ENCODE data around the gene RIOK2.

The RIOK2 gene

GRCh38 chr5:97183100-97183929 lies at the start of gene RIOK2 (continued):
- TF ChIP-seq KLF17 (tag by site-specific recombination; IDR thresholded peaks at IDR 0.05) (0 out of 2 replicates have a peak, but pooled peaks have one; percentile 42), ZNF561 (tag by site-specific recombination; IDR thresholded peaks at IDR 0.05; ENCODE audit: borderline replicate concordance) (peak; percentile 69), ZNF148 (tag by site-specific recombination; IDR thresholded peaks at IDR 0.05; ENCODE audit: borderline replicate concordance) (no peak), ZFHX2 (tag by site-specific recombination; conservative IDR thresholded peaks at IDR 0.05) (0 out of 2 replicates have a peak, but pooled peaks have one; percentile 8), ZNF610 (tag by site-specific recombination; IDR thresholded peaks at IDR 0.05; ENCODE audit: borderline replicate concordance) (0 out of 2 replicates have a peak, but pooled peaks have one; percentile 48), SP3 (tag by site-specific recombination; IDR thresholded peaks at IDR 0.05) (peak; percentile 70), ZNF501 (tag by site-specific recombination; IDR thresholded peaks at IDR 0.05) (peak; percentile 65; the same call in 1 of the 2 replicates), INSM2 (tag by site-specific recombination; IDR thresholded peaks at IDR 0.05) (peak; percentile 39; the same call in 1 of the 2 replicates), HOXA7 (CRISPR knock-in tag; IDR thresholded peaks at IDR 0.05; ENCODE audit: borderline replicate concordance) (no peak), ZNF843 (tag by site-specific recombination; IDR thresholded peaks at IDR 0.05) (peak; percentile 16; the same call in 1 of the 2 replicates), ZNF664 (tag by site-specific recombination; IDR thresholded peaks at IDR 0.05) (0 out of 2 replicates have a peak, but pooled peaks have one; percentile 8), ZNF366 (tag by site-specific recombination; conservative IDR thresholded peaks at IDR 0.05) (peak; percentile 96), ZNF157 (tag by site-specific recombination; IDR thresholded peaks at IDR 0.05) (no peak), ZXDB (tag by site-specific recombination; IDR thresholded peaks at IDR 0.05) (peak; percentile 83), ZNF777 (tag by site-specific recombination; IDR thresholded peaks at IDR 0.05; ENCODE audit: borderline replicate concordance) (peak; percentile 24; the same call in 1 of the 2 replicates), PRDM1 (tag by site-specific recombination; IDR thresholded peaks at IDR 0.05) (peak; percentile 61; the same call in 1 of the 2 replicates), SETDB1 (IDR thresholded peaks at IDR 0.05; ENCODE audit: insufficient read length, low read length) (peak; percentile 71), REPIN1 (tag by site-specific recombination; IDR thresholded peaks at IDR 0.05; ENCODE audit: low read depth) (0 out of 2 replicates have a peak, but pooled peaks have one; percentile 16), RBAK (tag by site-specific recombination; IDR thresholded peaks at IDR 0.05) (no peak), ZNF16 (tag by site-specific recombination; IDR thresholded peaks at IDR 0.05; ENCODE audit: low read depth) (no peak), ZNF248 (tag by site-specific recombination; IDR thresholded peaks at IDR 0.05) (no peak), ZNF335 (tag by site-specific recombination; conservative IDR thresholded peaks at IDR 0.05) (peak; percentile 82), YY1 (tag by site-specific recombination; IDR thresholded peaks at IDR 0.05) (peak; percentile 63; the same call in 1 of the 2 replicates), ZNF555 (tag by site-specific recombination; conservative IDR thresholded peaks at IDR 0.05) (no peak)
- TF ChIP-seq, protein P1, sequence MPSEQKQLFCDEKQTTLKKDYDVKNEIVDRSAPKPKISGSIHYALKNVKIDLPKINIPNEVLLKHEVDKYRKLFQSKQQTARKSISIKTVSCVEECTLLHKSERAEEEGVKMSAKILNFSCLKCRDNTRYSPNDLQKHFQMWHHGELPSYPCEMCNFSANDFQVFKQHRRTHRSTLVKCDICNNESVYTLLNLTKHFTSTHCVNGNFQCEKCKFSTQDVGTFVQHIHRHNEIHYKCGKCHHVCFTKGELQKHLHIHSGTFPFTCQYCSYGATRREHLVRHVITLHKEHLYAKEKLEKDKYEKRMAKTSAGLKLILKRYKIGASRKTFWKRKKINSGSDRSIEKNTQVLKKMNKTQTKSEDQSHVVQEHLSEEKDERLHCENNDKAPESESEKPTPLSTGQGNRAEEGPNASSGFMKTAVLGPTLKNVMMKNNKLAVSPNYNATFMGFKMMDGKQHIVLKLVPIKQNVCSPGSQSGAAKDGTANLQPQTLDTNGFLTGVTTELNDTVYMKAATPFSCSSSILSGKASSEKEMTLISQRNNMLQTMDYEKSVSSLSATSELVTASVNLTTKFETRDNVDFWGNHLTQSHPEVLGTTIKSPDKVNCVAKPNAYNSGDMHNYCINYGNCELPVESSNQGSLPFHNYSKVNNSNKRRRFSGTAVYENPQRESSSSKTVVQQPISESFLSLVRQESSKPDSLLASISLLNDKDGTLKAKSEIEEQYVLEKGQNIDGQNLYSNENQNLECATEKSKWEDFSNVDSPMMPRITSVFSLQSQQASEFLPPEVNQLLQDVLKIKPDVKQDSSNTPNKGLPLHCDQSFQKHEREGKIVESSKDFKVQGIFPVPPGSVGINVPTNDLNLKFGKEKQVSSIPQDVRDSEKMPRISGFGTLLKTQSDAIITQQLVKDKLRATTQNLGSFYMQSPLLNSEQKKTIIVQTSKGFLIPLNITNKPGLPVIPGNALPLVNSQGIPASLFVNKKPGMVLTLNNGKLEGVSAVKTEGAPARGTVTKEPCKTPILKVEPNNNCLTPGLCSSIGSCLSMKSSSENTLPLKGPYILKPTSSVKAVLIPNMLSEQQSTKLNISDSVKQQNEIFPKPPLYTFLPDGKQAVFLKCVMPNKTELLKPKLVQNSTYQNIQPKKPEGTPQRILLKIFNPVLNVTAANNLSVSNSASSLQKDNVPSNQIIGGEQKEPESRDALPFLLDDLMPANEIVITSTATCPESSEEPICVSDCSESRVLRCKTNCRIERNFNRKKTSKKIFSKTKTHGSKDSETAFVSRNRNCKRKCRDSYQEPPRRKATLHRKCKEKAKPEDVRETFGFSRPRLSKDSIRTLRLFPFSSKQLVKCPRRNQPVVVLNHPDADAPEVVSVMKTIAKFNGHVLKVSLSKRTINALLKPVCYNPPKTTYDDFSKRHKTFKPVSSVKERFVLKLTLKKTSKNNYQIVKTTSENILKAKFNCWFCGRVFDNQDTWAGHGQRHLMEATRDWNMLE (tag by site-specific recombination; conservative IDR thresholded peaks at IDR 0.05; ENCODE audit: low read depth): peak; percentile 49; the same call in 1 of the 2 replicates
- TF ChIP-seq, protein P2, sequence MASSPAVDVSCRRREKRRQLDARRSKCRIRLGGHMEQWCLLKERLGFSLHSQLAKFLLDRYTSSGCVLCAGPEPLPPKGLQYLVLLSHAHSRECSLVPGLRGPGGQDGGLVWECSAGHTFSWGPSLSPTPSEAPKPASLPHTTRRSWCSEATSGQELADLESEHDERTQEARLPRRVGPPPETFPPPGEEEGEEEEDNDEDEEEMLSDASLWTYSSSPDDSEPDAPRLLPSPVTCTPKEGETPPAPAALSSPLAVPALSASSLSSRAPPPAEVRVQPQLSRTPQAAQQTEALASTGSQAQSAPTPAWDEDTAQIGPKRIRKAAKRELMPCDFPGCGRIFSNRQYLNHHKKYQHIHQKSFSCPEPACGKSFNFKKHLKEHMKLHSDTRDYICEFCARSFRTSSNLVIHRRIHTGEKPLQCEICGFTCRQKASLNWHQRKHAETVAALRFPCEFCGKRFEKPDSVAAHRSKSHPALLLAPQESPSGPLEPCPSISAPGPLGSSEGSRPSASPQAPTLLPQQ (tag by site-specific recombination; IDR thresholded peaks at IDR 0.05): peak; percentile 60; the same call in 1 of the 2 replicates

Data from HEK293 (cell line).